PFSK-1 (cell line): ENCODE results near the gene THOP1.

Experiments
- POLR2AphosphoS5 ChIP-seq: IDR thresholded peaks from 2 replicates; pipeline ENCODE4 v1.6.1; 2012; ENCODE audit warnings: low read depth, mild to moderate bottlenecking, control low read depth, low read length, moderate library complexity
- TAF1 ChIP-seq: IDR thresholded peaks from 2 replicates; pipeline ENCODE4 v1.6.1; 2012; ENCODE audit warnings: low read length, control low read depth, borderline replicate concordance; ENCODE audit not compliant: insufficient read depth

DNA sequence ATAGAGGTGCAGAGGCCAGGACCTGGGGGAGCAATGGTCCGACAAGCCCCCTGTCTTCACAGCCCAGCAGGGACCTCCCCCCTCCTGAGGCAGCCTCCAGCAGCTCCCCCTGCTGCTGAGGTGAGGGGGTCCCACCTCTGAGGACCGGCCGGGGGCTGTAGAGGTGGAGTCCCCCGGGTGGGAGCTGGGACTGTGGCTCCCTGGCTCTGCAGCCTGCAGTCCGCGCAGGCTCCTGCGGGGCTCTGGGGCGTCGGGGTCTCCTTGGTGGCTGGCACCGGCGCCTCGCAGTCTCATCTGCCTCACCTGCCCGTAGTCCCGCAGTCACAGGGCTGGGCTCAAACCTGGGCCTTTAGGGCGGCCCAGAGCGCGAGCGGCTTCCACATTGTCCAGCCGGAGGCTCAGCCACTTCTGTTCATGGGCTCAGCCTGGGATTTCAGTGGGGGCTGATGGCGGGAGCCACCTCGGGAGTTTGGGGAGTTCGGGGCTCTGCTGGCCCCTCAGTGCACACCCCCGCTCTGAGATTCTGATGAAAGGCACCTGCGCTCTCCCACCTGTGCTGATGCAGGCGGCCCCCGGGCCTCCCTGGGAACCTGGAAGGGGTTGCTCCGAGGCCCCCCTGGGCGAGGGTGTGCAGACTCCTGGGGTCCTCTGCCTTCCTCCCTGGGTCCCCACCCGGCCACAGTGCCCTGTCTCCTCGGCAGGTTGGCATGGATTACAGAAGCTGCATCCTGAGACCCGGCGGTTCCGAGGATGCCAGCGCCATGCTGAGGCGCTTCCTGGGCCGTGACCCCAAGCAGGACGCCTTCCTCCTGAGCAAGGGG, 27.3 kb downstream of the THOP1 start:
- TF ChIP-seq POLR2AphosphoS5 (no peak), TAF1 (no peak)
